Erythroblast (primary cell): ENCODE measurements around the gene KDM4F.
"Not testable (repeated sequence)": the region's sequence is repeated elsewhere in the genome, so short reads cannot be mapped to it uniquely, and the experiment has no call there.

Experiments
- DNase-seq, 2 experiments: peaks; one replicate each; lab custom pipeline; 2025; lab: John Stamatoyannopoulos, UW
- GATA1 ChIP-seq: IDR thresholded peaks from 2 replicates; pipeline ENCODE4 v1.6.1; 2011; ENCODE audit warnings: low read depth, mild to moderate bottlenecking, control low read depth, low read length, moderate library complexity
- POLR2A ChIP-seq: IDR thresholded peaks from 2 replicates; pipeline ENCODE4 v1.6.1; 2011; ENCODE audit warnings: mild to moderate bottlenecking, low read length

The KDM4F gene

DNA sequence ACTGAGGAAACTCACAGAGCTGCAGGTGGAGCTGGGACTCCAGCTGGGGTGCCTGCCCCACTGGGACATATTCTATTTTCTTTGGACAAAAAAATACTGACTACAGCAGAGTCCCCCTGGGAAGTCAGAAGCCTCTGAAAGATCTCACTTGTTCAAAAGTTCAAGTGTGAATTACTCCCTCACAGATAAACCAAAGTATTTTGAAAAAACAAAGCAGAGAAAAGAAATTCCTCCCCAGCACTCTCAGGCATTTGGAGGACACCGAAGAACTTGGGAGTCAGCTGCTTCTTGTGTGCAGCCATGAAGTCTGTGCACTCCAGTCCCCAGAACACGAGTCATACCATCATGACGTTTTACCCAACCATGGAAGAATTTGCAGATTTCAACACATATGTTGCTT lies at the start of gene KDM4F:
Gene KDM4F, plus strand, starts transcription at position 301 of the 400 bp plus-strand sequence.
- DNase-seq = not testable (repeated sequence)

DNA sequence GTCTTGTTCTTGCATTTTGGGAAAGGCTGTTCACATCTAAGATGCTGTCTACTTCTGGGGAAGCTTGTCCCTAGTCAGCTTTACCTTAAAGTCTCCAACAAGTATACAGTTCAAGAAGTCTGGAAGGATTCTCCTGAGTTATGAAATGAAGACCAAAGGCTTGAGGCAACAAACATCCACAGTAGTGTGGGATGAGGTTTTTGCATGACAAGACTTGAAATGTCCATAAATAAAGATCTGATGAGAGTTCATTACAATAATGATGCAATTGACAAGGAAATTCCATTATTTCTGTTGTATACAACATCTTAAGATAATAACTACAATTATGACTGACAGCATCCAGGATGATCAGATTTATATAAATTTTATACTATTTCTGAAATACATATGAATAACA lies 45.5 kb upstream of the KDM4F start:
- no peak for TF ChIP-seq POLR2A
- TF ChIP-seq GATA1 = no peak
- no peak for DNase-seq

DNA sequence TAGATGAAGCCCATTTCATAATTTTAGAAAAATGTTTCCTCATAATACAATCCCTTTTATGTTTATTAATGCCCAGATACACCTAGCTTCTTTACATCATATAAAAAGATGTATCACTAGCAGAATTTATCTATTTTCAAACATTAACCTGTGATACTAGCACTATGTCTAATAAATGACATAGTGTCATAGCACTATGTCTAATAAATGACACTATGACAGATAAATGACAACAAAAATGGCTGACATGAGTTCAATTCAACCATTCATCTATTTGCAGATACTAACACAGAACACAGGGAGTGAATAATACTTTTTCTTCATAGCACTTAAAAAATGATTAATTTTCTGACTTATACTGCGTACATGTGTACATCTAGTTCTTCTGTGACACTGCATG lies 43.6 kb upstream of the KDM4F start:
- DNase-seq = no peak
- no peak for TF ChIP-seq GATA1
- TF ChIP-seq POLR2A = no peak

DNA sequence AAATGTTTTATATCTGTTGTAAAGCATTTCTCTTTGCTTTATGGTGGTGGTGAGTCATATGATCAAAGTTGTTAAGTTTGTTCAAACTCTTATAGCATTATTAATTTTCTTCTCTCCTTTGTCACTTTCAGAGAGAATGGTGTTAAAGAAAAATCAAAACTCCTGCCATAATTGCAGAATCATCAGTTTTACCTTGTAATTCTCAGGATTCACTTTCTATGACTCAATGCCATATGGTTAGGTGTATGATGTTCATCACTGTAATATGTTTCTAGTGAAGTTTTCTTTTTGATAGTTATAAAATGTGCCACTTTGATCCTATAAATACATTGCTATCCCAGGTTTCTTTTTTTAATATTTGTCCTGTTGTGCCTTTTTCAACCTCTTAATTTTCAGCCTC lies 37.8 kb upstream of the KDM4F start:
- no peak for TF ChIP-seq GATA1
- no peak for TF ChIP-seq POLR2A
- DNase-seq = no peak

DNA sequence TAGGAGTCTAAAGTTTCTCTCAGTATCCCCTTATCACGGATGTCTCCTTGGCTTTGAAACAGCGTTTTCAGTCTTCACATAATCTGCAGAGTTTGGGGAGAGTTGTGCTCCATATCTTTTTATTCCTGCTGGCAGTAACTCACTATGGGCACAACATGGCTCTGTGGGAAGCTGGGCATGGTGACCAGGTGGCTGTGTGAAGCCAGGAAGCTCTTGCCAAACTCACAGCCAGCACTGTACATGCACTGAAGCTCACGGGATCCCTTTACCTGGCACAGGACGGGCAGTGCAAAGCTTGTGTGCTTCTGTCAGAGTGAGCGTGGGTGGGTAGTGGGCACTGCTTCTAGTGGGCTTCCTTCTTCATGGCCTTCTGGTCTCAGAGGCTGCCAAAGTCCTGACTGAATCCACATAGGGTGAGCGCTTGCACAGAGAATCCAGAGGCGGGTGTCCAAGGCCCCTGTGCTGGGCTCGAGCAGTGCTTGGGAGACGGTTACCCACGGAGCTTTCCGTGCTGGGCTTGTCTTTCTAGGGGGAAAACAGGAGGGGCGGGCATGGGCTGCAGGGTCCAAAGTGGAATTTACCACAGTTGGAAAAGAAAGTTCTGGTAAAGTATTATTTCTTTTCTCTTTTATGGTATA lies 34.9 kb upstream of the KDM4F start:
- no peak for TF ChIP-seq POLR2A
- no peak for TF ChIP-seq GATA1
- DNase-seq = no peak

DNA sequence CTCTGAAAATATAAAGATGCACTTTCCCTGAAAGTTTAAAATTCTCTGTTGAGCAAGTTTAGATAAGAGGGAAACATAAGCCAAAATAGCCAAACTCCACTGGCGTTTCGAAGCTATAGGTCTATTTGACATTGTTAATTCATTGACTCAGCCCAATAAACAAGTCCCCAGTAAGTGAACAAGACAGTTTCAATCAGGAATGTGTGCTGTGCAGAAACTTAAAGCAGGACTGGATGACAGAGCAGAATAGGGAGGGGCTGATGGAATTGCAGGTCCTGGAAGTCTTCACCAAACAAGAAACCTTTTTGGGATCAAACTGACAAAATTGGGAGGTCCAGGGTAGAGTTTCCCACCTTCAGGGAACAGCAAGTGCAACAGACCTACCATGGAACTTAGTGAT lies 33.1 kb upstream of the KDM4F start:
- no peak for DNase-seq
- TF ChIP-seq POLR2A (no peak), GATA1 (no peak)

DNA sequence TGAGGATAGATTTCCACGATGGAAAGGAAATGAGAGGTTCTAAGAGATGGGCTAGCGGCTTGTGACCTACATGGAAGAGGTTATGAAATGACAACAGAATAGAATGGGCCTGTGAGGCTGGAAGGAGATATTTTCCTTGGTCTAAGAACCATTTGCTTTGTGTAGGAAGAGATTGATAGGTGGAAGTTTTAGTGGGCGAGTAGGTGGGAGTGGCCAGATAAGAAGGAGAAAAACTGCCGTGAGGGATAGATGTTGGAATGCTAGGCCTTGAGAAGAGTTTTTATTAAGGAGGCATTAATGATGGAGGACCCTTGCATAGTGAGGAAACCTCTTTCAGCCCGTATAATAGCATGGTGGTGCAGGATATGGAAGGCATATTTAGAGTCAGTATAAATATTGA lies 27.8 kb upstream of the KDM4F start:
- not testable (repeated sequence) for DNase-seq

DNA sequence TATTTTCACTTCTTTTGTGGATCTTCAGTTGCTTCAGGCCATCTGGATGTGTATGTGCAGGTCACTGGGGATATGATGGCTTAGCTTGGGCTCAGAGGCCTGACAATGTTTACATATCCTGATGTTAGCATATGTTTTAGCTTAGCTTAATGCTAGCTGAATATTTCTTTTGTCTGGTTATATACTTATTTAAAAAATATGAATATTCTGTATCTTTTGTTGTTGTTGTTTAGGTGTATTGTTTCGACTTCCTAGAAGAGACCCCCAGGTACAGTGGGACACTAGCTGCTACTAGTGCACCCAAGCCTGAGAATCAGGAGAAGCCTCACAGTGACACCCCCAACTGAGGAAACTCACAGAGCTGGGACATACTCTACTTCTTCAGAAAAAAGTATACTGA lies 24.3 kb upstream of the KDM4F start, which contains the start of gene KDM4E:
Gene KDM4E, plus strand, starts transcription at position 301 of the 400 bp plus-strand sequence. CDS start 300 bp downstream, outside the sequence.
- TF ChIP-seq POLR2A = no peak
- TF ChIP-seq GATA1 = no peak
- no peak for DNase-seq

DNA sequence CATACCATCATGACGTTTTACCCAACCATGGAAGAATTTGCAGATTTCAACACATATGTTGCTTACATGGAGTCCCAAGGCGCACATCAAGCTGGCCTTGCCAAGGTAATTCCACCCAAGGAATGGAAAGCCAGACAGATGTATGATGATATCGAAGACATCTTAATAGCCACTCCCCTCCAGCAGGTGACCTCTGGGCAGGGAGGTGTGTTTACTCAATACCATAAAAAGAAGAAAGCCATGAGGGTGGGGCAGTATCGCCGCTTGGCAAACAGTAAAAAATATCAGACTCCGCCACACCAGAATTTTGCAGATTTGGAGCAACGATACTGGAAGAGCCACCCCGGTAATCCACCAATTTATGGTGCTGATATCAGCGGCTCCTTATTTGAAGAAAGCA lies 23.6 kb upstream of the KDM4F start:
- not testable (repeated sequence) for DNase-seq

DNA sequence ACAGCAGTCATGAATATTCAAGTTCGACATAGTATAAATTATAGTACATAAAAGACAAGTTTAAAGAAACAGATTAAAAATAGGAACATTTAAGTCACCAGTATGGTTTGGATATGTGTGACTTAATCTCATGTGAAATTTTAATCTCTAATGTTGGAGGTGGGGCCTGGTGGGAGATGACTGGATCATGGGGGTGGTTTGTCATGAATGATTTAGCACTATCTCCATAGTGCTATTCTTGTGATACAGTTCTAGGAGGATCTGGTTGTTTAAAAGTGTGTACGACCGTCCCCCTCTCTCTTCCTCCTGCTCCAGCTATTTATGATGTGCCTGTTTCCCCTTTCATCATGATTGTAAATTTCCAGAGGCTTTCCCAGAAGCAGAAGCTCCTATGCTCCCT lies 20.9 kb upstream of the KDM4F start:
- TF ChIP-seq POLR2A (no peak), GATA1 (no peak)
- no peak for DNase-seq

DNA sequence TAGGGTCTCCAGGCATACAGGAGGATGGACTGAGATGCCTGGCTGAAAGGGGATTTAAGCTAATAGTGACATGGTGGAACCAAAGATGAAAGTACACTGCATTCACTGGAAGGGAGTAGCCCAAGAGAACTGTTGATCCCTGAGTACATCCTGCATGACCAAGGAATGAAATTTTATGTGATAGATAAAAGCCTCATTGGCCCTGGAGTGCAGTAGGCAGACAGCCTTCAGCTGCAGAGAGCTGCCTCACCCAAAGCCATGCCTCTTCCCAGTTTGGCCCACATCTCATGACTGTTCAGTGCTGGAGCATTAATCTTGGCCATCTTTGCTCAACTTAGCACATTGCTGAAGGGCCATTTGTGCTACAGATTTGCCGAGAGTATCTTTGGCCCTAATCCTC lies 16.2 kb upstream of the KDM4F start:
- TF ChIP-seq POLR2A (no peak), GATA1 (no peak)
- no peak for DNase-seq

DNA sequence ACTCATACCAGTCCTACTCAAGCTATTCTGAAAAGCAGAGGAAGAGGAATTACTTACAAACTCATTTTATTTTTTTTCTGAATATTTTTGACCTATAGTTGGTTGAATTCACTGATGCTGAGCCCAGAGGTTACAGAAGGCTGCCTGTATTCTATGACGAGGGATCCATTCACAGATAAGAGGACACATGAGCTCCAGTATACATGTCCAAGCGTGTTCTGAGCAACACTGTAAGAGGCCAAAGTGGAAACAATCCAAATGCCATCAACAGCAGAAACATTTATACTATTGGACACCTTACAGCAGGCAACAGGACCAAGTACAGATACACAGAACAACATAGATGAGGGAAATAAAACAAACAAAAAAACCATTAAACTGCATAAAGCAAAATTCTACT lies 13.9 kb upstream of the KDM4F start:
- TF ChIP-seq GATA1 = no peak
- TF ChIP-seq POLR2A = no peak
- DNase-seq = peak in 1 of 2 experiments; percentile 11

DNA sequence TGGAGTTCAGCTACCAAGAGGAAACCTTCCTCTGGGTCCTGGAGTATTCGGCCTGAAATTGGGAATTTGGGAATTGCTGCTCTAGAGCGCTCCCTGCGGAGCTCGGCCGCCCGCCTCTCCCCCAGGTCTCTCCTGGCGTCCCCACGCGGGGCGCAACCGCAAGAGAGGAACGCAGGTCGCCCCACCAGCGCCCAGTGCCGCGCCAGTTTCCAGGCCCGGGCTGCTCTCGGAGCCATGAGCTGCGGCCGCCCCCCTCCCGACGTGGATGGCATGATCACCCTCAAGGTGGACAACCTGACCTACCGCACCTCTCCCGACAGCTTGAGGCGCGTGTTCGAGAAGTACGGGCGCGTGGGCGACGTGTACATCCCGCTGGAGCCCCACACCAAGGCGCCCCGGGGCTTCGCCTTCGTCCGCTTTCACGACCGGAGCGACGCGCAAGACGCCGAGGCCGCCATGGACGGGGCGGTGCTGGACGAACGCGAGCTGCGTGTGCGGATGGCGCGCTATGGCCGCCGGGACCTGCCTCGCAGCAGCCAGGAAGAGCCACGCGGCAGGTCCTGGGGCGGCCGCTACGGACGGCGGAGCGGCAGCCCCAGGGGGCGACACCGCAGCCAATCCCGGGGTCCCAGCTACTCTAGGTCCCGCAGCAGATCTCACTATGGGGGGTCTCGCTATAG lies 11.7 kb upstream of the KDM4F start:
- peak; percentile 12 to 22 for DNase-seq

DNA sequence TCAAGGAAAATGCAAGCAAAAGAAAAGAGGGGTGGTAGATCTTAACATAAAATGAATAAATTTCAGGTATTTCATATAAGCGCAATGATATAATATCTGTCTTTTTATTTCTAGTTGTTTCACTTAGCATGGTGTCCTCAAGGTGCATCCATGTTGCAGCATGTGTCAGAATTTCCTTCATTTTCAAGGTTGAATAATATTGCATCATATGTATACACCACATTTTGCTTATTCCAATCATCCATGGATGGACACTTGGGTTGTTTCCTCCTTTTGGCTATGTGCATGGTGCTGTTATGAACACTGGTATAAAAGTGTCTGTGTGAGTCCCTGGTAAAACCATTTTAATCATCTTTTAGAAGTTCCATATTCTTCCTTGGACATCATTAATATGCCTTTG lies 7.0 kb upstream of the KDM4F start:
- no peak for DNase-seq
- TF ChIP-seq POLR2A (no peak), GATA1 (no peak)

DNA sequence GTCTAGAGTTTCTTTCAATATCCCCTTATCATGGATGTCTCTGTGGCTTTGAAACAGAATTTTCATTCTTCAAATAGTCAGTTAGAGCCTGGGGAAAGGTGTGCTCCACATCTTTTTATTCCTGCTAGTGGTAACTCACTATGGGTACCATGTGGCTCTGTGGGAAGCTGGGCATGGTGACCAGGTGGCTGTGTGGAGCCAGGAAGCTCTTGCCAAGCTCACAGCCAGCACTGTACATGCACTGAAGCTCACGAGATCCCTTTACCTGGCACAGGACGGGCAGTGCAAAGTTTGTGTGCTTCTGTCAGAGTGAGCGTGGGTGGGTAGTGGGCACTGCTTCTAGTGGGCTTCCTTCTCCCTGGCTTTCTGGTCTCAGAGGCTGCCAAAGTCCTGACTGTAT lies 6.3 kb upstream of the KDM4F start:
- DNase-seq = no peak
- TF ChIP-seq POLR2A (no peak), GATA1 (no peak)
